HepG2 (cell line): Measurements from ENCODE around the gene LRRIQ4. TPM values are rescaled to one million over a fixed set of nuclear protein-coding genes. Genes with fewer than 3 reads are reported as not detected.

Experiments used
- AFF4 ChIP-seq: sonication (generic); formaldehyde crosslinking; IDR thresholded peaks from 2 replicates; pipeline ENCODE4 v1.4.0; 2020; ENCODE audit warnings: missing genetic modification reagents
- HNRNPUL1 ChIP-seq: fragments of 200-400 bp; formaldehyde crosslinking; IDR thresholded peaks from 2 replicates; pipeline ENCODE4 v1.6.1; 2017; ENCODE audit warnings: low read depth, mild to moderate bottlenecking, low read length, moderate library complexity
- PAXIP1 ChIP-seq: sonication (generic); formaldehyde crosslinking; conservative IDR thresholded peaks from 2 replicates; pipeline ENCODE4 v1.4.0; 2020; ENCODE audit warnings: mild to moderate bottlenecking, missing genetic modification reagents, moderate library complexity
- TFDP2 ChIP-seq: sonication (generic); formaldehyde crosslinking; IDR thresholded peaks from 2 replicates; pipeline ENCODE4 v1.4.0; 2020; ENCODE audit warnings: missing genetic modification reagents
- ZBTB40 ChIP-seq, 2 experiments: fragments of 450-650 bp in 1 of 2; sonication (generic) in 1 of 2; formaldehyde crosslinking in 1 of 2; IDR thresholded peaks; 2 replicates each; pipeline versions ENCODE4 v1.6.1 to v1.8.0; 2016 to 2022; ENCODE audit warnings: antibody characterized with exemption in 1 of 2, mild to moderate bottlenecking in 1 of 2, missing genetic modification reagents in 1 of 2
- ZNF24 ChIP-seq: fragments of 450-650 bp; IDR thresholded peaks from 2 replicates; pipeline ENCODE4 v1.6.1; 2017; ENCODE audit warnings: antibody characterized with exemption, mild to moderate bottlenecking
- ZNF335 ChIP-seq: sonication (generic); formaldehyde crosslinking; IDR thresholded peaks from 2 replicates; pipeline ENCODE4 v1.4.0; 2020; ENCODE audit warnings: missing genetic modification reagents
- ZNF496 ChIP-seq: sonication (generic); formaldehyde crosslinking; IDR thresholded peaks from 2 replicates; pipeline ENCODE4 v1.8.1; 2023; ENCODE audit warnings: mild to moderate bottlenecking, moderate library complexity, missing genetic modification reagents; ENCODE audit not compliant: insufficient replicate concordance
- ZSCAN21 ChIP-seq: sonication (generic); formaldehyde crosslinking; IDR thresholded peaks from 2 replicates; pipeline ENCODE4 v1.8.0; 2022; ENCODE audit warnings: mild to moderate bottlenecking, missing genetic modification reagents, moderate library complexity, borderline replicate concordance
- polyA plus RNA-seq, 8 experiments: library from polyadenylated mRNA; depleted of rRNA in 3 of 8; stranded (reverse) in 7 of 8; unstranded in 1 of 8; fragments of >200 nt; fragmentation: Illumina TruSeq in 4 of 8; extraction: Trizol in 4 of 8; gene quantifications; 2 replicates each; pipeline versions ENCODE4 v1.2.1 to v1.2.3, GENCODE V29; 2011 to 2016; ENCODE audit warnings: low read depth in 4 of 8, missing spikeins in 1 of 8, mixed read lengths in 1 of 8; ENCODE audit not compliant: insufficient read depth in 1 of 8
- total RNA-seq, 5 experiments: library from RNA; depleted of rRNA; stranded (reverse); fragments of >200 nt; fragmentation: Illumina TruSeq; extraction: Trizol; gene quantifications; 2 replicates each; pipeline ENCODE4 v1.2.3, GENCODE V29; 2016; ENCODE audit warnings: low read depth in 1 of 5

LRRIQ4 gene
- total and polyA plus RNA-seq, 2 of the 13 experiments (the other 11 are each of a cell fraction or from before 2014, with no cell fraction given): not detected

GRCh38 chr3:169771497-169772304 is 41.0 kb upstream of the LRRIQ4 start (continued):
- TF ChIP-seq AFF4 (CRISPR knock-in tag) (no peak), PAXIP1 (CRISPR knock-in tag) (no peak), ZNF335 (CRISPR knock-in tag) (peak; percentile 35; the same call in 1 of the 2 replicates), TFDP2 (CRISPR knock-in tag) (no peak), ZSCAN21 (CRISPR knock-in tag) (no peak), ZNF496 (no peak), ZNF24 (peak; percentile 98), ZBTB40 (IDR thresholded peaks at IDR 0.05) (no peak), ZBTB40 (CRISPR knock-in tag; IDR thresholded peaks at IDR 0.05) (peak; percentile 45; the same call in 1 of the 2 replicates), HNRNPUL1 (no peak)
